Middle frontal gyrus (tissue), 1 donor: ENCODE results near the gene CLRN2.
"Not testable (repeated sequence)": the region's sequence is repeated elsewhere in the genome, so short reads cannot be mapped to it uniquely, and the experiment has no call there.

Experiments
- DNase-seq: peaks from one replicate; pipeline ENCODE4 v3.0.0-alpha.2; 2015; ENCODE audit warnings: low spot score; ENCODE audit errors: extremely low spot score

Gene CLRN2

DNA sequence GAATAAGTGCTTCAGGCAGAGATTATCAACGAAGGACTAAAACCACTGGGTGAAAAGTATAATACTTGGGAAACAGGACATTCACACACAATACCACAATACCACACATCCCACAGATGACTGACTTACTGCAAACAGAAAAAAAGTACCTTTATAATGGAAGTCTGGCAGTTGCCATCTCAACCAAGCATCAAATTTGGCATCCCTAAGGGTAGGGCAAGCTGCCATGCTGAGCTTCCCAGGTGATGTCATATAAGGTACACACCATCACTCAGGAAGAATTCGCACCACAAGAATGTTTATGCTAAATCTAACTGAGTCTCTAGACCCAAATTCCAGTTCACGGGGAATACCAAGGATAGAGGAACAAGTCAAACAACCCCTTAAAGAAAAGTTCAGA is 12.2 kb upstream of the CLRN2 start:
- DNase-seq: no peak

DNA sequence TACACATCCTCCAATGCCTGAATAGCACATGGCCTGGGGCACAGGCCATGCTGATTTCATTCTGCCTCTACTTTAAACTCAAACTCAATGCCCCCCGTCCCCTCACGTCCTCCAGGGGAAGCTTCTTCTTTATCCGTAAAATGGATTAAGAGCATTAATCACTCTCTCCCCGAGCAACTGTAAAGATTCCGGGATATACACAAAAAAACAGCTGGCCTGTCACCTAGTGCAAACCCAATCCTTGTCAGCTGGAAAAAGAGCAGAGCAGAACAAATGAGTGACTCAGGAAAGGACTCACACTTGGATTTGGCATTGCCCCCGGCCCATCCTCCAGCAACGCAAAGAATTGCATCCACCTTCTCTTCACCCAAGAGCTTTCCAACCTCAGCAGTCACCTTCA is 10.9 kb upstream of the CLRN2 start:
- DNase-seq: no peak

- no peak for DNase-seq
These were observed 4.4 kb upstream of the CLRN2 start for GRCh38 chr4:17510582-17510981.

- no peak for DNase-seq
These were observed 3.9 kb upstream of the CLRN2 start for GRCh38 chr4:17511051-17511450.

- no peak for DNase-seq
These were observed 3.4 kb upstream of the CLRN2 start for GRCh38 chr4:17511509-17511949.

DNA sequence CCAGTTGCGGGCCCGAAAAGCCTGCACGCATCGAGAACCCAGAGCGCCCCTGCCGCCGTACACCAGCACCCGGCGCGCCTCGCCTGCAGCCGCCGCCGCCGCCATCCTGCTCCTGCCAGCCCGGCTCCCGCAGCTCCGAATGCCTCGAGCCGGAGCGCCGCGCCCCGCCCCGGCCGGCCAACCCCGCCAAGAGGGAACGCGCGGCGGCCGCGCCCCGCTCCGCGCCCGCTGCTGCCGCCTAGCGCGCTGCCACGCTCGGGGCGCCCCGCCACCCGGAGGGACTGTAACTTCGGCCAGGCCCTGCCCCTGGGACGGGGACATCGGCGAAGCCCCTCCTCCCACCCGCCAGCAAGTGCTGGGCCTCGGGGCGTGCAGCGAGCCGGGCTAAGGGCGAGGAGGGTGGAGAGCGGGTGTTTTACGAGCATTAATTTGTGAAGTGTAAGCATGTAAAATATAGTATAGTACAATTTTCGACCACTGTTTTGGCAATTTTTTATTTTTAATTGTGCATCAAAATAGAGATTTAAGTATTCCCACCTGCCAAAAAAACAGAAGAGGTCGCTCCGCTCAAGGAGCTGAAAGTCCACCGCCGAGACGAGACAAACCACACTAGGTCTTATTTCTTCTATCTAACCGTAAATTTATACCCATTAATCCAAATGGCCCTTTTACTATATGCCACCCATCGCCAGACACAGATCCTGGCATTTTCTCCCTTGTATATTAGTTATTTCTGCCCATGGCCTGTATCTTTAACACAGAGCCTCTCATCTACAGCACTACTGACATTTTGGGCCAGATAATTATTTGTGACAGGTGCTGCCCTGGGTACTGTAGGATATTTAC is 2.8 kb upstream of the CLRN2 start, which contains the start of gene QDPR:
QDPR (minus strand) TSS at position 141 of the 846 bp plus-strand sequence; CDS start at position 105, 36 bp downstream.
- peak; percentile 73 for DNase-seq

- DNase-seq: no peak
These were observed 1.8 kb upstream of the CLRN2 start for GRCh38 chr4:17512973-17513665.

GRCh38 chr4:17515445-17516407 is 761 bp downstream of the CLRN2 start:
- DNase-seq: no peak

GRCh38 chr4:17516980-17517379 is 2.0 kb downstream of the CLRN2 start:
- no peak for DNase-seq

GRCh38 chr4:17517664-17518063 is 2.7 kb downstream of the CLRN2 start:
- no peak for DNase-seq

GRCh38 chr4:17521595-17521994 is 6.6 kb downstream of the CLRN2 start:
- DNase-seq: no peak

- DNase-seq: no peak
These were observed 8.7 kb downstream of the CLRN2 start for GRCh38 chr4:17523662-17524061.

DNA sequence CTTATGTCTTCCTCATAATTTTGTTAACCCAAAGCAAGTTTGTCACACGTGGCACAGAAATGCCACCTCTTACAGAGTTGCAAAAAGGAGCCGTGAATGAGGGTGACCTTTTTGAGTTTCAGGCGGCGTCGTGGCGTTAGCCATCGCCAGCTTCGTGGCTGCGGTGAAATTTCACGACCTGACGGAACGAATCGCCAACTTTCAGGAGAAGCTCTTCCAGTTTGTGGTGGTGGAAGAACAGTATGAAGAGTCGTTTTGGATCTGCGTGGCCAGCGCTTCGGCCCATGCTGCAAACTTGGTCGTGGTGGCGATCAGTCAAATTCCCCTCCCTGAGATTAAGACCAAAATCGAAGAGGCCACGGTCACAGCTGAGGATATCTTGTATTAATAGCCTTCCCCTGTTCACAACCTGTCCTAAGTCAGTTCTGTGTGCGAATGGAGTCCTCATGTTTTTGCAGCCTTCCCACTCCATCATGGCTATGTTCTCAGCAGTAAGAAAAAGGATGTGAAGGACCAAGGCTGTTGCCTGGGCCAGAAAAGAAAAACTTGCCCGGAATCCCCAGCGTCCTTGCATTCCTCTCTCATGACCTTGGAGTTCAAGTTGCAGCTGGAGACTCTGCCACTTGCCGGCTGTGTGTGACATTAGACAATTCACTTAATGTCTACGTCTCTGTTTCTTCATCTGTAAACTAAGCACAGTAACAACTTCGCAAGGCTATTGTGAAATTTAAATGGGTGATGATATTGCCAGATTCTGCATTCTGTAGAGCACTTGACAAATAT is 11.9 kb downstream of the CLRN2 start:
- DNase-seq: no peak

- DNase-seq: no peak
These were observed 13.7 kb downstream of the CLRN2 start for GRCh38 chr4:17528551-17529165.

- DNase-seq: no peak
These were observed 16.7 kb downstream of the CLRN2 start for GRCh38 chr4:17531538-17532285.

DNA sequence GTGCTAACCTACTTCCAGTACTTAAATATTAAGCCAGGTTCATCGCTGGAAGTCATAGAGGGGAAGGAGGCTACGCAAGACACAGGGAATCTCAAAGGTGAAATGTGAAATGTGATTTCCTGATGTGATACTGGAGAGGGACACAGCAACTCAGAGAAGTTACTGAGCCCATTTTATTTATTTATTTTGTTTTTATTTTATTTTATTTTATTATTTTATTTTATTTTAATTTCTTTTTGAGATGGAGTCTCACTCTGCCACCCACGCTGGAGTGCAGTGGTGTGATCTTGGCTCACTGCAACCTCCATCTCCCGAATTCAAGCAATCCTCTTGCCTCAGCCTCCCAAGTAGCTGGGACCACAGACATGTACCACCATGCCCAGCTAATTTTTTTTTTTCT is 19.7 kb downstream of the CLRN2 start:
- DNase-seq: no peak

DNA sequence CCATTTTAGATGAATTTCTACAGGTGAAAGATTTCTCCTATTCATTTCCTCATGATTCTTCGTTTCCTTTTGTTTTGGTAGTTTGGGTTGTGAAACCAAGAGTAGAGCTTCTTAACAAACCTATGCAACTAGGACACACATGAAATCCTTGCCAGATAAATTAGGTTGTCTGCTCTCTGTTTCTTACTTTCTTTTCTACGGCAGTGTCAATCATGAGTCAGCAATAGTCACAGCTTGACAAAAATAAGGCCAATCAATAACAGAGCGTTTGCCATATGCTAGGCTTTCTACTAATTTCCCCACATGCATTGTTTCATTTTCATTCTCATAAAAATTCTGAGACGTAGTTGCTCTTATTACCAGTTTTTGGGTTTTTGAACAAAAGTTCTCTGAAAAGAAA is 20.3 kb downstream of the CLRN2 start:
- no peak for DNase-seq

GRCh38 chr4:17535906-17536305 is 20.9 kb downstream of the CLRN2 start:
- no peak for DNase-seq

DNA sequence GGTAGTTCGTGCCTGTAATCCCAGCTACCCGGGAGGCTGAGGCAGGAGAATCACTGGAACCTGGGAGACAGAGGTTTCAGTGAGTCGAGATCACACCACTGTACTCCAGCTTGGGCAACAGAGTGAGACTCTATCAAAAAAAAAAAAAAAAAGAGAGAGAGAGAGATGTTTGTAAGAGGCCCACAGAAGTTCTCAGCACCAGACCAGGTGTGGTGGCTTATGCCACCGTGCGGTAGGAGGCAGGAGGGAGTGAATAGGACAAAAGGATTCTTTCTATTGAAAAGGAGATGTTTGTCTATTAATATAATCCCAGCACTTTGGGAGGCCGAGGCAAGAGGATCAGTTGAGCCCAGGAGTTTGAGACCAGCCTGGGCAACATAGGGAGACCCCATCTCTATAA is 22.1 kb downstream of the CLRN2 start:
- DNase-seq: not testable (repeated sequence)
